ENCODE measurements around the gene PARN. TPM values are rescaled to one million over a fixed set of nuclear protein-coding genes. Genes with fewer than 3 reads are reported as not detected.

Gene PARN
- total and polyA plus RNA-seq, 9 of the 15 experiments (the other 6 are each of a cell fraction or from before 2014, with no cell fraction given) = 9.6 to 51.3 (median 40.4) TPM

DNA sequence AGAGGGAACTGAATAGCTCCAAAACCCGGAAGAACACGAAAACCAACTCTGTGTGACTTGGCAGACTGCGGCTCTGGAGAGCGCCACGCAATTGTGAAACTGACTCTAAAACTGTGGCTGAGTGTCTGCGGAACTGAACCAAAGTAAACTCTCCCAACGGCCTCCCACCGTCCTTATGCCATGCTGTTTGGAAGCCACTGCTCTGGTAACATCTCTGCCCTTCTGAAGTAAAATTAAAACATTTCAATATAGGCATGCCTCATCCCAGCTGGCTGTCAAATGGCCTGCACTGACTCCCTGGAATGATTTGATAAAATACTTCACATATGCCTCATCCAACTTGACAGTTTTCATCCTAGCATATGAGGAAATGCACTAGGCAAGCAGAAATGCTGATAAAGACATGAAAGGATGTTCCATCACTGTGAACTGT lies 70.2 kb downstream of the PARN start (continued):
- TF ChIP-seq, protein P1, sequence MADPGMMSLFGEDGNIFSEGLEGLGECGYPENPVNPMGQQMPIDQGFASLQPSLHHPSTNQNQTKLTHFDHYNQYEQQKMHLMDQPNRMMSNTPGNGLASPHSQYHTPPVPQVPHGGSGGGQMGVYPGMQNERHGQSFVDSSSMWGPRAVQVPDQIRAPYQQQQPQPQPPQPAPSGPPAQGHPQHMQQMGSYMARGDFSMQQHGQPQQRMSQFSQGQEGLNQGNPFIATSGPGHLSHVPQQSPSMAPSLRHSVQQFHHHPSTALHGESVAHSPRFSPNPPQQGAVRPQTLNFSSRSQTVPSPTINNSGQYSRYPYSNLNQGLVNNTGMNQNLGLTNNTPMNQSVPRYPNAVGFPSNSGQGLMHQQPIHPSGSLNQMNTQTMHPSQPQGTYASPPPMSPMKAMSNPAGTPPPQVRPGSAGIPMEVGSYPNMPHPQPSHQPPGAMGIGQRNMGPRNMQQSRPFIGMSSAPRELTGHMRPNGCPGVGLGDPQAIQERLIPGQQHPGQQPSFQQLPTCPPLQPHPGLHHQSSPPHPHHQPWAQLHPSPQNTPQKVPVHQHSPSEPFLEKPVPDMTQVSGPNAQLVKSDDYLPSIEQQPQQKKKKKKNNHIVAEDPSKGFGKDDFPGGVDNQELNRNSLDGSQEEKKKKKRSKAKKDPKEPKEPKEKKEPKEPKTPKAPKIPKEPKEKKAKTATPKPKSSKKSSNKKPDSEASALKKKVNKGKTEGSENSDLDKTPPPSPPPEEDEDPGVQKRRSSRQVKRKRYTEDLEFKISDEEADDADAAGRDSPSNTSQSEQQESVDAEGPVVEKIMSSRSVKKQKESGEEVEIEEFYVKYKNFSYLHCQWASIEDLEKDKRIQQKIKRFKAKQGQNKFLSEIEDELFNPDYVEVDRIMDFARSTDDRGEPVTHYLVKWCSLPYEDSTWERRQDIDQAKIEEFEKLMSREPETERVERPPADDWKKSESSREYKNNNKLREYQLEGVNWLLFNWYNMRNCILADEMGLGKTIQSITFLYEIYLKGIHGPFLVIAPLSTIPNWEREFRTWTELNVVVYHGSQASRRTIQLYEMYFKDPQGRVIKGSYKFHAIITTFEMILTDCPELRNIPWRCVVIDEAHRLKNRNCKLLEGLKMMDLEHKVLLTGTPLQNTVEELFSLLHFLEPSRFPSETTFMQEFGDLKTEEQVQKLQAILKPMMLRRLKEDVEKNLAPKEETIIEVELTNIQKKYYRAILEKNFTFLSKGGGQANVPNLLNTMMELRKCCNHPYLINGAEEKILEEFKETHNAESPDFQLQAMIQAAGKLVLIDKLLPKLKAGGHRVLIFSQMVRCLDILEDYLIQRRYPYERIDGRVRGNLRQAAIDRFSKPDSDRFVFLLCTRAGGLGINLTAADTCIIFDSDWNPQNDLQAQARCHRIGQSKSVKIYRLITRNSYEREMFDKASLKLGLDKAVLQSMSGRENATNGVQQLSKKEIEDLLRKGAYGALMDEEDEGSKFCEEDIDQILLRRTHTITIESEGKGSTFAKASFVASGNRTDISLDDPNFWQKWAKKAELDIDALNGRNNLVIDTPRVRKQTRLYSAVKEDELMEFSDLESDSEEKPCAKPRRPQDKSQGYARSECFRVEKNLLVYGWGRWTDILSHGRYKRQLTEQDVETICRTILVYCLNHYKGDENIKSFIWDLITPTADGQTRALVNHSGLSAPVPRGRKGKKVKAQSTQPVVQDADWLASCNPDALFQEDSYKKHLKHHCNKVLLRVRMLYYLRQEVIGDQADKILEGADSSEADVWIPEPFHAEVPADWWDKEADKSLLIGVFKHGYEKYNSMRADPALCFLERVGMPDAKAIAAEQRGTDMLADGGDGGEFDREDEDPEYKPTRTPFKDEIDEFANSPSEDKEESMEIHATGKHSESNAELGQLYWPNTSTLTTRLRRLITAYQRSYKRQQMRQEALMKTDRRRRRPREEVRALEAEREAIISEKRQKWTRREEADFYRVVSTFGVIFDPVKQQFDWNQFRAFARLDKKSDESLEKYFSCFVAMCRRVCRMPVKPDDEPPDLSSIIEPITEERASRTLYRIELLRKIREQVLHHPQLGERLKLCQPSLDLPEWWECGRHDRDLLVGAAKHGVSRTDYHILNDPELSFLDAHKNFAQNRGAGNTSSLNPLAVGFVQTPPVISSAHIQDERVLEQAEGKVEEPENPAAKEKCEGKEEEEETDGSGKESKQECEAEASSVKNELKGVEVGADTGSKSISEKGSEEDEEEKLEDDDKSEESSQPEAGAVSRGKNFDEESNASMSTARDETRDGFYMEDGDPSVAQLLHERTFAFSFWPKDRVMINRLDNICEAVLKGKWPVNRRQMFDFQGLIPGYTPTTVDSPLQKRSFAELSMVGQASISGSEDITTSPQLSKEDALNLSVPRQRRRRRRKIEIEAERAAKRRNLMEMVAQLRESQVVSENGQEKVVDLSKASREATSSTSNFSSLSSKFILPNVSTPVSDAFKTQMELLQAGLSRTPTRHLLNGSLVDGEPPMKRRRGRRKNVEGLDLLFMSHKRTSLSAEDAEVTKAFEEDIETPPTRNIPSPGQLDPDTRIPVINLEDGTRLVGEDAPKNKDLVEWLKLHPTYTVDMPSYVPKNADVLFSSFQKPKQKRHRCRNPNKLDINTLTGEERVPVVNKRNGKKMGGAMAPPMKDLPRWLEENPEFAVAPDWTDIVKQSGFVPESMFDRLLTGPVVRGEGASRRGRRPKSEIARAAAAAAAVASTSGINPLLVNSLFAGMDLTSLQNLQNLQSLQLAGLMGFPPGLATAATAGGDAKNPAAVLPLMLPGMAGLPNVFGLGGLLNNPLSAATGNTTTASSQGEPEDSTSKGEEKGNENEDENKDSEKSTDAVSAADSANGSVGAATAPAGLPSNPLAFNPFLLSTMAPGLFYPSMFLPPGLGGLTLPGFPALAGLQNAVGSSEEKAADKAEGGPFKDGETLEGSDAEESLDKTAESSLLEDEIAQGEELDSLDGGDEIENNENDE (IDR thresholded peaks at IDR 0.05; ENCODE audit: low read depth, low read length) = no peak
- no peak for TF ChIP-seq HLTF (IDR thresholded peaks at IDR 0.05)
- TF ChIP-seq RBM34 (IDR thresholded peaks at IDR 0.05; ENCODE audit: borderline replicate concordance, insufficient read depth, low read length) = no peak
- TF ChIP-seq KDM2B (CRISPR knock-in tag; IDR thresholded peaks at IDR 0.05) = no peak
- no peak for TF ChIP-seq PCBP2 (IDR thresholded peaks at IDR 0.05; ENCODE audit: low read depth, low read length, poor library complexity, severe bottlenecking)

Data from K562 (cell line).